ENCODE measurements around the gene CD86. TPM values are rescaled to one million over a fixed set of nuclear protein-coding genes. Genes with fewer than 3 reads are reported as not detected.
"Not testable (repeated sequence)": the region's sequence is repeated elsewhere in the genome, so short reads cannot be mapped to it uniquely, and the experiment has no call there.

The CD86 gene
- total RNA-seq, 1 donor: not detected

GRCh38 chr3:122032531-122032930, 22.6 kb upstream of the CD86 start:
- Histone ChIP-seq H3K9me3 (ENCODE audit: low read depth, low read length) (no peaks in the 10 kb centered on the region), H3K4me1 (ENCODE audit: insufficient read depth, low read length) (no peaks in the 10 kb centered on the region), H3K36me3 (ENCODE audit: insufficient read depth, low read length) (no peaks in the 10 kb centered on the region), H3K4me2 (ENCODE audit: insufficient read depth, low read length) (no peak overlapping the region), H3K27me3 (ENCODE audit: insufficient read depth, low read length) (no peaks in the 10 kb centered on the region), H3K79me2 (ENCODE audit: insufficient read depth, low read length) (no peaks in the 10 kb centered on the region), H3K27ac (ENCODE audit: low read depth, low read length) (no peak overlapping the region), H3K4me3 (ENCODE audit: insufficient read depth, low read length) (no peak overlapping the region), H4K20me1 (ENCODE audit: insufficient read depth, low read length) (no peaks in the 10 kb centered on the region), H2AFZ (ENCODE audit: low read length) (no peak overlapping the region)
- DNase-seq (ENCODE audit: insufficient read length, low spot score, missing footprints): no peak
- no peak for TF ChIP-seq CTCF (IDR thresholded peaks at IDR 0.05; ENCODE audit: extremely low read depth, low read depth, low read length)

GRCh38 chr3:122033023-122033422, 22.1 kb upstream of the CD86 start:
- H3K79me2 ChIP-seq (ENCODE audit: insufficient read depth, low read length): no peaks in the 10 kb centered on the region
- no peak overlapping the region for H3K4me2 ChIP-seq (ENCODE audit: insufficient read depth, low read length)
- H3K27ac ChIP-seq (ENCODE audit: low read depth, low read length): no peak overlapping the region
- H2AFZ ChIP-seq (ENCODE audit: low read length): no peak overlapping the region
- no peaks in the 10 kb centered on the region for H3K36me3 ChIP-seq (ENCODE audit: insufficient read depth, low read length)
- no peaks in the 10 kb centered on the region for H3K27me3 ChIP-seq (ENCODE audit: insufficient read depth, low read length)
- no peak overlapping the region for H3K4me3 ChIP-seq (ENCODE audit: insufficient read depth, low read length)
- H4K20me1 ChIP-seq (ENCODE audit: insufficient read depth, low read length): no peaks in the 10 kb centered on the region
- H3K9me3 ChIP-seq (ENCODE audit: low read depth, low read length): no peaks in the 10 kb centered on the region
- H3K4me1 ChIP-seq (ENCODE audit: insufficient read depth, low read length): no peaks in the 10 kb centered on the region
- TF ChIP-seq CTCF (IDR thresholded peaks at IDR 0.05; ENCODE audit: extremely low read depth, low read depth, low read length): no peak
- DNase-seq (ENCODE audit: insufficient read length, low spot score, missing footprints): no peak

- not testable (repeated sequence) for H3K4me3 ChIP-seq (ENCODE audit: insufficient read depth, low read length)
These were observed 7.9 kb upstream of the CD86 start for GRCh38 chr3:122047296-122047695.

GRCh38 chr3:122047773-122048172, 7.4 kb upstream of the CD86 start:
- DNase-seq (ENCODE audit: insufficient read length, low spot score, missing footprints); H3K79me2 ChIP-seq (ENCODE audit: insufficient read depth, low read length); H2AFZ ChIP-seq (ENCODE audit: low read length); H3K27ac ChIP-seq (ENCODE audit: low read depth, low read length); H3K4me1 ChIP-seq (ENCODE audit: insufficient read depth, low read length); H4K20me1 ChIP-seq (ENCODE audit: insufficient read depth, low read length); H3K36me3 ChIP-seq (ENCODE audit: insufficient read depth, low read length); H3K27me3 ChIP-seq (ENCODE audit: insufficient read depth, low read length); H3K4me2 ChIP-seq (ENCODE audit: insufficient read depth, low read length); H3K9me3 ChIP-seq (ENCODE audit: low read depth, low read length); H3K4me3 ChIP-seq (ENCODE audit: insufficient read depth, low read length): not testable (repeated sequence)

More at GRCh38 chr3:122047296-122047695, 7.9 kb upstream of the CD86 start:
- H3K36me3 ChIP-seq (ENCODE audit: insufficient read depth, low read length); H4K20me1 ChIP-seq (ENCODE audit: insufficient read depth, low read length); H3K4me2 ChIP-seq (ENCODE audit: insufficient read depth, low read length); H3K9me3 ChIP-seq (ENCODE audit: low read depth, low read length); DNase-seq (ENCODE audit: insufficient read length, low spot score, missing footprints); H2AFZ ChIP-seq (ENCODE audit: low read length); H3K4me1 ChIP-seq (ENCODE audit: insufficient read depth, low read length); H3K27me3 ChIP-seq (ENCODE audit: insufficient read depth, low read length); H3K27ac ChIP-seq (ENCODE audit: low read depth, low read length); H3K79me2 ChIP-seq (ENCODE audit: insufficient read depth, low read length): not testable (repeated sequence)

GRCh38 chr3:122052968-122053367, 2.2 kb upstream of the CD86 start:
- TF ChIP-seq CTCF (IDR thresholded peaks at IDR 0.05; ENCODE audit: extremely low read depth, low read depth, low read length): no peak
- no peak for DNase-seq (ENCODE audit: insufficient read length, low spot score, missing footprints)
- Histone ChIP-seq H2AFZ (ENCODE audit: low read length) (peak overlapping the region; percentile 47), H3K36me3 (ENCODE audit: insufficient read depth, low read length) (no peaks in the 10 kb centered on the region), H3K4me3 (ENCODE audit: insufficient read depth, low read length) (no peak overlapping the region), H3K79me2 (ENCODE audit: insufficient read depth, low read length) (no peaks in the 10 kb centered on the region), H3K27ac (ENCODE audit: low read depth, low read length) (no peak overlapping the region), H4K20me1 (ENCODE audit: insufficient read depth, low read length) (no peaks in the 10 kb centered on the region), H3K4me1 (ENCODE audit: insufficient read depth, low read length) (no peaks in the 10 kb centered on the region), H3K27me3 (ENCODE audit: insufficient read depth, low read length) (no peaks in the 10 kb centered on the region), H3K4me2 (ENCODE audit: insufficient read depth, low read length) (no peak overlapping the region), H3K9me3 (ENCODE audit: low read depth, low read length) (no peaks in the 10 kb centered on the region)
